HG02642 (cell line): Measurements from ENCODE around the gene RAP2A.

Experiments used
- ATAC-seq: cut with Tn5 transposase; IDR thresholded peaks from one replicate; pipeline ENCODE4 v1.9.1; 2021; ENCODE audit warnings: mild to moderate bottlenecking; ENCODE audit not compliant: unreplicated experiment, poor library complexity

Gene RAP2A

GRCh38 chr13:97417698-97418097, 16.3 kb upstream of the RAP2A start:
- ATAC-seq: no peak

DNA sequence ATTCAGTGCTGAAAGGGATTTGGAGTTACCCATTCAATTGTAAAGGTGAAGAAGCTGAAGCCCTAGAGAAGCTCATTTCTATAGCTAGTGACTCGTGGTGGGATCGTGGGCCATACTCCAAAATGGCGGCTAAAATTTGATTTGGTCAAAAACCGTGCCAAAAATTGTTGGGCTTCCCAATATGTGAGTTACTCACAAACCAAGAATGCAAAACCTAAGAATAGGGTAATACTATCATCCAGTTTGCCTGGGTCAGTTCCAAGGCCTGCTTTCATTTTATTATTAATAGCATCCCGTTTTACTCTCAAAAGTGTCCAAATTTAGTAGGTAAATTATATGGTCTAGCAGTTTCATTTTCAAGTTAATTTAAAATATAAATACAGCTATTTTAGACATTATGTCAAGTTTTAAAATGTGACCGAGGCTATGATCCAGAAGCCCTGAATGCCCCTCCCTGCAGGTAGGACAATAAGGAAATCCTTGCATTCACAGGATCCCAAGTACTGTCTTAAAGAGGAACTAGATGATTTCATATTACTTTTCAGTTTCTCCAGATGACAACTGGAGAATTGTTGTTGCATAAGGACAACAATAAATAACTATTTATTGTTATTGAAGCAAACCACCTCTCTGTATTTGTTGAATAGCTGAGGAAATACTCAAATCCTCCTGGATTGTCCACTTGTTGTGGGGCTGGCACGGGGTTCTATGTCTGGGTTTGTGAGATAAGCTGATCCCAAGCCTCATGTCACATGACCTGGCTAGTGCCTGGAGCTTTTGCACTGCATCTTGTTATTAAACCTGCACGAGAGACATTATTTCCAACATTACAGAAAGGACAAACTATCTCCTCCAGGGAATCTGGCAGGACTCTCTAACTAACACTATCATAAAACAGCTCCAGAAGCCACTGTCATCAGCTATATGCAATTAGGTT, 11.6 kb upstream of the RAP2A start:
- no peak for ATAC-seq

- no peak for ATAC-seq
Measured at GRCh38 chr13:97423300-97424045, 10.5 kb upstream of the RAP2A start.

- ATAC-seq: no peak
Measured at GRCh38 chr13:97425590-97425989, 8.4 kb upstream of the RAP2A start.

DNA sequence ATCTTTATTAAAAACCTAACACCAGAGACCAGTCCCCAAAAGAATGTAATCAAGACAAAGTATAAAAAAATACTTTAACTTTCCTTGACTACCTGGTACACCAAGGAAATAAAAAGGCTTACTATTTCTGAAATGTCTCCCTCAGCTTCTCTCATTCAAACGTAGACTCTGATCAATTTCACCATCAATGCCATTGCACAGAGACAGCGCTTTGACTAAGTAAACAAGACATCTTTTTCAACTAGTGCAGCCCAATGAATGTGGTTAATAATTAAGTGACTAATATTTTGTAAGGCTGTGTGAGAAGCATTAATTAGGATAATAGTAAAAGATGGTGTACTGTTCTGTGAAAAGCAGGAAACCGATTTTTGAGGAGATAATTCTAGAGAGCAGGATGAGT, 7.3 kb upstream of the RAP2A start:
- ATAC-seq: no peak

DNA sequence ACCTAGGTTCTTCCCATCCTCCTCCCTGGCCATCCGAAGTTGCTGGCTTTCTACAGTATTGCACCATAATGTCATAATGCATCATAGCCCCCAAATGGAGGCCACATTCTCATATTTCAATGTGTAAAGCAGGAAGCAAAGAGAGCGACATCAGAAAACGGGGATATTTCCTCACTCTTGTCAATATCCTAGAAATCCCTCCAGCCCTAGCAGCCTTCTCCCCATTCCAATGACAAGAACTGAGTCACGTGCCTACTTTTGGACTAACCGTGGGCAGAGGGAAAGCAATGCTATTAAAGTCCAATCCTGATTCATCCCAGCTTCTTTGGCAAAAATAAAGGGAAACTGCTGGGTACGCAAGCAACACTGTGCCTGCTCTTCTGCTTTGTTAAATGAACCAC, 4.3 kb upstream of the RAP2A start:
- ATAC-seq: no peak

- no peak for ATAC-seq
Measured at GRCh38 chr13:97430296-97430695, 3.7 kb upstream of the RAP2A start.

GRCh38 chr13:97431171-97431764, 2.7 kb upstream of the RAP2A start:
- ATAC-seq: no peak

DNA sequence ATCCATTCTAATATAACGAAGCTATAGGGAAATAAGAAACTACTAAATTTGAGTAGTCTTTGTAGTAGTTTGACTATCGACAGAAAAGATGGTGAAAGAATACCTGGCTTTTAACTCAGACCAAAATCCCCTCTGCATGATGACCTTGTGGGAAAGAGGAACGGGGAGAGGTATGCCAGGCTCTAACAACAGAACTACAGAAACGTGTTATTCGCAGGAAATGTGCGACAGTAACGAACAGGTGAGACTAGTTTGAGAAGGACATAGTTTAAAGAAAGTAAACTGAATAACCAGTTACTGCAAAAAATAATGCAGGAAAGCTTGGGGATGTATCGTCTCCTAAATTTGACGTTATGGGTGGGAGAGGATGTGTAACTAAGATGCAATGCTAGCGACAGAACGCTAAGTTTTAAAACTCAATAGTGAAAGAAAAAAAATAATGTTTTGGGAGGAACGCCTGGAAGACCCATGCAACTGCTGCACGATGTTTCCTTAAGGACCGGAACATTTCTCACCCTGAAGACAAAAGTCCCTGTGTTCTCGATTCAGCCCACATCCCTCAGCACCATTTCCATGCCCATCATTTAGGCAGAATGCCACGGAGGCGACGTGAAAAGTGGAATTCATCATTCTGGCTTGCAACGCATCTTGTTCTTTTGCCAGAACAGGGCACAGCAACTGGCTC, 1.6 kb upstream of the RAP2A start:
- ATAC-seq: no peak

DNA sequence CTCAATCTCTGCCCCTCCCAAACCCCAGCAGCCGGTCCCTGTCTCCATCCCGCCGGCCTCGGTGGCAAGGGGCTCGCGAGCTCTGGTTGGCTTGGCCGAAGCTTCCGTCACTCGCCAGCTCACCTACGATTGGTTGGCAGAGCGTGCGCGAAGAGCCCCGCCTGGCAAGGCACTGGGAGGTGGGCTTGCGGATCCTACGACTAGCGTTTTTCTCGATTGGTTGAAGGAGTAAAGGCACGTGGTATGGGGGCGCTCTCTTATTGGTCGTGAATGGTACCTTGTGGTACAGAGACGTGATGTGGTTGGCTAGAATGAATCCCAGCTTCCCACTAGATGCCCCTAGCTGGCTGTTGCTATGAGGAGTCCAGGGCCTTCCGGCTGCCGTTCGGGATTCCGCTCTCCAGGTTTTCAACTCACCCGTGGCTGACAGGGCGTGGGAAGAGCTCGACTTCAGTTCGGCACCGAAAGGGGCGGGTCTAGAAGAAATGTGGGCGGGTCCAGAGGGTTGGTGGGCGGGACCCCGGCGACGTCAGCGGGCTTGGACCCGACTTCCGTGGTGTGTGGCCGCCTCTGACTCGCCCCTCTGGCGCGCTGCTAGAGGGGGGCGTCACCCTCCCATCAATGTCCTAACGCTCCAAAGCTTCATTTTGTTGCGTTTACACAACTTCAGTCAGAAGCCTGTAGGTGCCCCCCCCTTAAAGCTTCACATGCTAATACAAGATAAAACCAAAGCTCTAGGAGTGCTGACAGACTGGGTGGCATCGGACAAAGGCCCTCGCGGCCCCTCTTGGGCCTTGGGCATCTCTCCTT, 847 bp upstream of the RAP2A start:
- ATAC-seq: peak; percentile 80

- ATAC-seq: peak; percentile 5
Measured at GRCh38 chr13:97434397-97435201, 630 bp downstream of the RAP2A start.

DNA sequence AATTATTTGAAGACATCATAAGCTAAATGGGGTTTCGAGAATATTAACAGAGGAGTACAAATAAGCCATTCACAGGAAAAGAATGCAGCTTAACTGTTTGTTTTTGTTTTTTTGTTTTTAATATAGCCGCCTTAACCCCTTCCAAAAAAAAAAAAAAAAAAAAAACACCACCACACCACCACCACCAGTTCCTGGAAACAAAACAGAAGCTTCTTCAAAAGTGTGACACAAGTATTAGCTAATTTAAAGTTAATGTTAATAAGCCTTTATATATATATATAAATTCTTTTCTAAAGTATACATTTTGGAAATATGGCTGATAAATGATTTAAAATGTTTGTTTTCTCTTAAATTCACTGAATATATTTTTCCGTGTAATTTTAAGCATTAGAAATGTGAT, 1.4 kb downstream of the RAP2A start:
- no peak for ATAC-seq

DNA sequence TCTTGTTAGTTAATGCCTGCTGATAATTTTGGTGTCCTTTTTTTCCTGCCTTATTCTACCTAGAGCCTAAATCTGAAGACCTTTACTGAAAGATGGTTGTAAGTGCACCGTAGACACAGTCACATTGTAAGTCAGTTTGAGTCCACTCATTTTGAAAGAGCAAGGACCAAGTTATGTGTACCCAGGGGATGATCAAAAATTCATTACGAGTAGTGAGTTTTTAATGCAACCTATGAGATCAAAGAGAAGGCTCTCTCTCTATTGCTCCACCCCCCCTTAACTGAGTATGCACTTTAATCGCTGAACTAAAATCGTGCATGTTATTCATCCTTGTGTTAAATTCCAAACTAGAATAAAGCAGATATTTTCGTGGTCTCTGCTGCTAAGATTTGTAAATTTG, 1.8 kb downstream of the RAP2A start:
- no peak for ATAC-seq

GRCh38 chr13:97436845-97437244, 2.9 kb downstream of the RAP2A start:
- no peak for ATAC-seq

DNA sequence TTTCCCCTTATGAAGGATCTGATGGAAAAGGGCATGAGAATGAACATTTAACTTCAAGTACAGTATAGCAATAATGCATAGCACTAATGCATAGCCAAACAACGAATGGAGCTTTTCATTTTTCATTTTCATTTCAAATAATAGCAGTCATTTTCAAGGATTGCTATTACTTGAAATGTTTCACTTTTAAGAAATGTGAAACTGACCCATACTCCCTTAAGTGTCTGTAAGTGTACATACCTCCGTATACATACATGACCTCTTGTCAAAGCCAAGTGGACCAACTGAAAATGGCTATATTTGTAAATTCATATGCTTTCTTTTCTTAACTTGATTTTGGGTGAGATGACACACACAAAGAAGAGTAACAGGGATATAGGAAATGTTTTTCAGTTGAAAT, 3.8 kb downstream of the RAP2A start:
- ATAC-seq: no peak

DNA sequence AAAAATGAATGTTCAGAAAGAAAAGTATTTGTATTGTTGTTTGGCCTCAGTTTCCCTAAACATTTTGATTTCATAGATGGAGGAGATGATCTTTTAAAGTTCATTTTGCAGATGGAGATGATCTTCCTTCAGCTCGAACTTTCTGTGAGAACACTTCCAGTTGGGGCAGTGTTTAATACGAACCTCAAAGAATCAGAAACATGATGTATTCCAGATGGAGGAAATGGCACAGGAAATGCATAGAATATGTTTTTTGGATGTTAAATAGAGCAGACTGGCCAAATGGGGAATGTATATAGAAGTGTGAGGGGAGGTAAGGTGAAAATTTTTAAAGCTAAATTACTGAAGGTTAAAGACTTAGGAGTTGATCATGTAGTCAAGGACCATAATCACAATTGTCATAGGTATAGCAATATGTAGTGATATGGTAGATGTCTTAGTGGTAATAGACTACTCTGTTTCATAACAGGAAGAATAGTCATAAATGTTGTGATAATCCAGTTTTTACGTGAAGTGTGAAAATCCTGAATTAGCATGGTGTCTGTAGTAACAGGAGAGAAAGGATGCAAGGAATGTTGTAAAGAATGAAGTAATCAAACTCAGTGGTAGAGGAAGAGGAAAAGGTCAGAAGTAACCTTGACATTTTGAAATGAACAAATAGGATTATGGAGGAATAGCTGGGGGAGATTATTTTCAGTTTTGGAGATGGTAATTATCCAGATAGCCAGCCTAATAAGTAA, 5.1 kb downstream of the RAP2A start:
- no peak for ATAC-seq

GRCh38 chr13:97440598-97441170, 6.7 kb downstream of the RAP2A start:
- ATAC-seq: no peak

DNA sequence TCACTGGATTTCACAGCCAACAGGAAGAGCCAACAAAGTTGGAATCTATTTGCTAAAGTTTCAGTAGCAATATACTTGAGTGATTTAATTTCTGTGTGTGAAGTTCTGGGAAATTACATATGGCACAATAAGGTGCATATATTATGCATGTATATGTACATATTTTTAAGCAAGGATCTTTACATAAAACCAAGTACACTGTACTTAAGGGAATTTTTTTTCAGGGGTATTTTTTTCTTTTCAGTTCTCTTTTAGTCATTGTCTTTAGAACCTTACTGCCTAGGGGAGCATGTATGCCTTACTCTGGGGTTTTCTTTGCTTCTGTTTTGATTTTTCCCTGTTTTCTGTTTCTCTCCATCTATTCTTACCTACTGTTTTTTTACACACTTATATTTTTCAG, 7.4 kb downstream of the RAP2A start:
- ATAC-seq: peak; percentile 65
